ENCODE results near the gene DLL1.
"Not testable (repeated sequence)": the region's sequence is repeated elsewhere in the genome, so short reads cannot be mapped to it uniquely, and the experiment has no call there.

Gene DLL1

GRCh38 chr6:170290296-170291128, at the start of gene DLL1:
Gene DLL1, minus strand, starts transcription at chr6:170291078. Its CDS starts 939 bp downstream, at chr6:170290139.
- H3K4me1 Mint-ChIP-seq = peaks cover 32 to 59% of the 10 kb centered on the region in 2 donors
- H3K9me3 Mint-ChIP-seq = no peaks in the 10 kb centered on the region
- ATAC-seq (replicated peaks) = peak; percentile 49 to 56
- H3K4me3 Mint-ChIP-seq = peak within 1 kb of the TSS; percentile 90
- H3K27ac Mint-ChIP-seq = peak within 1 kb of the TSS; percentile 82
- peaks cover 4% of the 10 kb centered on the region in 2 donors for H3K36me3 Mint-ChIP-seq
- H3K27me3 Mint-ChIP-seq = peaks cover 63 to 80% of the 10 kb centered on the region in 2 donors
- DNase-seq = peak; percentile 44

- H3K4me1 Mint-ChIP-seq = peaks cover 20 to 33% of the 10 kb centered on the region in 2 donors
- not testable (repeated sequence) for H3K4me3 Mint-ChIP-seq; H3K27ac Mint-ChIP-seq; H3K9me3 Mint-ChIP-seq; ATAC-seq (replicated peaks); H3K27me3 Mint-ChIP-seq; DNase-seq
- peaks cover 56 to 79% of the 10 kb centered on the region in 2 donors for H3K36me3 Mint-ChIP-seq
These were observed 44.3 kb upstream of the DLL1 start for GRCh38 chr6:170335199-170335598.

- DNase-seq = no peak
- H3K36me3 Mint-ChIP-seq = peaks cover 50 to 71% of the 10 kb centered on the region in 2 donors
These were observed 38.4 kb upstream of the DLL1 start for GRCh38 chr6:170329321-170329720.

DNA sequence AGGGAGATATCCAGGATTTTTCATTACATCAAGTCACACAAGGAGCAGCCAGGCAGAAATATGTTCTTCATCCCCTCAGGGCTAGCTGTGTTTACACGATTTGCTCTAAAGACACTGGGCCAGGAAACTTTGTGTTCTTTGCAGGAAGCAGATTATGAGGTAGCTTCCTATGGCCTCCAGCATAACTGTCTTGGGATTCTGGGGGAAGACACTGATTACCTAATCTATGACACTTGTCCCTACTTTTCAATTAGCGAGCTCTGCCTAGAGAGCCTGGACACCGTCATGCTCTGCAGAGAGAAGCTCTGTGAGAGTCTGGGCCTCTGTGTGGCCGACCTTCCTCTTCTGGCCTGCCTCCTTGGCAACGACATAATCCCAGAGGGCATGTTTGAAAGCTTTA, 26.8 kb upstream of the DLL1 start:
- no peak overlapping the region for H3K4me3 Mint-ChIP-seq
- H3K4me1 Mint-ChIP-seq = peaks cover 18 to 50% of the 10 kb centered on the region in 2 donors
- no peaks in the 10 kb centered on the region for H3K27me3 Mint-ChIP-seq
- DNase-seq = no peak
- ATAC-seq (replicated peaks) = no peak
- H3K27ac Mint-ChIP-seq = no peak overlapping the region
- no peaks in the 10 kb centered on the region for H3K9me3 Mint-ChIP-seq
- peaks cover 39 to 54% of the 10 kb centered on the region in 2 donors for H3K36me3 Mint-ChIP-seq

More at GRCh38 chr6:170329321-170329720, 38.4 kb upstream of the DLL1 start:
- Mint-ChIP-seq H3K9me3 (no peaks in the 10 kb centered on the region), H3K4me3 (no peak overlapping the region), H3K27ac (no peak overlapping the region), H3K27me3 (no peaks in the 10 kb centered on the region), H3K4me1 (peaks cover 5 to 7% of the 10 kb centered on the region in 2 donors)
- no peak for ATAC-seq (replicated peaks)

DNA sequence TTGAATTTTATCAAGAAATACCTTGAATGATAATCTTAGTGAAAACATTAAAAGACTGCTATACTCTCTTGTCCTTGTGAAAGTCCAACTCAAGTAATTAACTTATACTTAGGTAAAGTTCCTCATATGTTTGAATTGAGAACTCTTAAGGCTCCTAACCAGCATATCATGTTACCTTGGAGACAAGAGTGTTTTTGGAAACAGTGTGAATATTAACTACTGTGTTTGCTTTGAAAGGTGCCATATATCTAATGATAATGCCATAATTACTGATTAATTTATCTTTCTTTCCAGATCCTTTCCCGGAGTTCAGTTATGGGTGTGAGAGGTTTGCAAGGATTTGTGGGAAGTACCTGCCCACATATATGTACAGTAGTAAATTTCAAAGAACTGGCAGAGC, 26.2 kb upstream of the DLL1 start:
- no peak for DNase-seq
- Mint-ChIP-seq H3K27me3 (no peaks in the 10 kb centered on the region), H3K4me3 (no peak overlapping the region), H3K27ac (no peak overlapping the region), H3K9me3 (no peaks in the 10 kb centered on the region), H3K4me1 (peaks cover 18 to 54% of the 10 kb centered on the region in 2 donors), H3K36me3 (peaks cover 33 to 51% of the 10 kb centered on the region in 2 donors)
- no peak for ATAC-seq (replicated peaks)

DNA sequence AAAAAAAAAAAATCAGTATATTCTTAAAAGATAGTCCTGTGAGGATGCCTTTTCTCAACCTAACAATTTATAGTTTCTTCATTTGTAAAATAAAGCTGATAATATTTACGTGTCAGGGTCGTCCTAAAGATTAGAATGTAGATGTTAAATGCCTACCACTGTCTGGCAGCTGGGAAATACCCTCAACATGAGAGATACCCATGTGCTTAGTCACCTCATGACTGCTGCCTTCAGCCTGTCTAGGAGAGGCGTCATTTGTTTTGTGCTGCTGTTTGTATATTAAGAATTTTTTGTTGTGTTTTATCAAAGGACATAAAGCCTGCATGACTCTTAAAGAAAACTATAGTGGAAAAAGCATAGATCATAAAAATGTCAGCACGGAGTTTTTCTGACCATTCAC, 25.2 kb upstream of the DLL1 start:
- Mint-ChIP-seq H3K27ac (no peak overlapping the region), H3K4me3 (no peak overlapping the region), H3K36me3 (peaks cover 31 to 54% of the 10 kb centered on the region in 2 donors), H3K27me3 (no peaks in the 10 kb centered on the region), H3K9me3 (no peaks in the 10 kb centered on the region), H3K4me1 (peaks cover 23 to 56% of the 10 kb centered on the region in 2 donors)
- no peak for ATAC-seq (replicated peaks)
- DNase-seq = no peak

- Mint-ChIP-seq H3K27ac (no peak overlapping the region), H3K4me3 (no peak overlapping the region), H3K36me3 (peaks cover 21 to 49% of the 10 kb centered on the region in 2 donors), H3K4me1 (peaks cover 22 to 56% of the 10 kb centered on the region in 2 donors), H3K27me3 (no peaks in the 10 kb centered on the region), H3K9me3 (no peaks in the 10 kb centered on the region)
- ATAC-seq (replicated peaks) = no peak
- no peak for DNase-seq
These were observed 24.1 kb upstream of the DLL1 start for GRCh38 chr6:170314983-170315382.

GRCh38 chr6:170313716-170314295, 22.9 kb upstream of the DLL1 start:
- peaks cover 22 to 50% of the 10 kb centered on the region in 2 donors for H3K4me1 Mint-ChIP-seq
- no peak overlapping the region for H3K4me3 Mint-ChIP-seq
- DNase-seq = no peak
- peaks cover 11 to 38% of the 10 kb centered on the region in 2 donors for H3K36me3 Mint-ChIP-seq
- H3K9me3 Mint-ChIP-seq = no peaks in the 10 kb centered on the region
- no peak overlapping the region for H3K27ac Mint-ChIP-seq
- no peaks in the 10 kb centered on the region for H3K27me3 Mint-ChIP-seq
- no peak for ATAC-seq (replicated peaks)

GRCh38 chr6:170312876-170313275, 22.0 kb upstream of the DLL1 start:
- Mint-ChIP-seq H3K27me3 (no peaks in the 10 kb centered on the region), H3K4me3 (no peak overlapping the region), H3K27ac (no peak overlapping the region), H3K9me3 (no peaks in the 10 kb centered on the region), H3K4me1 (peaks cover 29 to 59% of the 10 kb centered on the region in 2 donors), H3K36me3 (peaks cover 12 to 38% of the 10 kb centered on the region in 2 donors)
- ATAC-seq (replicated peaks) (no peak), DNase-seq (no peak)

GRCh38 chr6:170311696-170312095, 20.8 kb upstream of the DLL1 start:
- peaks cover 36 to 65% of the 10 kb centered on the region in 2 donors for H3K4me1 Mint-ChIP-seq
- ATAC-seq (replicated peaks) (no peak), DNase-seq (no peak)
- no peak overlapping the region for H3K4me3 Mint-ChIP-seq
- H3K27ac Mint-ChIP-seq = no peak overlapping the region
- H3K36me3 Mint-ChIP-seq = peaks cover 10 to 37% of the 10 kb centered on the region in 2 donors
- H3K9me3 Mint-ChIP-seq = no peaks in the 10 kb centered on the region
- H3K27me3 Mint-ChIP-seq = no peaks in the 10 kb centered on the region

GRCh38 chr6:170308761-170309160, 17.9 kb upstream of the DLL1 start:
- Mint-ChIP-seq H3K4me3 (peak overlapping the region in 1 of 2 donors; percentile 54), H3K27me3 (peaks cover 0 to 5% of the 10 kb centered on the region in 2 donors), H3K4me1 (peaks cover 41 to 57% of the 10 kb centered on the region in 2 donors), H3K36me3 (peaks cover 10 to 30% of the 10 kb centered on the region in 2 donors), H3K27ac (no peak overlapping the region), H3K9me3 (no peaks in the 10 kb centered on the region)
- DNase-seq = no peak
- no peak for ATAC-seq (replicated peaks)

DNA sequence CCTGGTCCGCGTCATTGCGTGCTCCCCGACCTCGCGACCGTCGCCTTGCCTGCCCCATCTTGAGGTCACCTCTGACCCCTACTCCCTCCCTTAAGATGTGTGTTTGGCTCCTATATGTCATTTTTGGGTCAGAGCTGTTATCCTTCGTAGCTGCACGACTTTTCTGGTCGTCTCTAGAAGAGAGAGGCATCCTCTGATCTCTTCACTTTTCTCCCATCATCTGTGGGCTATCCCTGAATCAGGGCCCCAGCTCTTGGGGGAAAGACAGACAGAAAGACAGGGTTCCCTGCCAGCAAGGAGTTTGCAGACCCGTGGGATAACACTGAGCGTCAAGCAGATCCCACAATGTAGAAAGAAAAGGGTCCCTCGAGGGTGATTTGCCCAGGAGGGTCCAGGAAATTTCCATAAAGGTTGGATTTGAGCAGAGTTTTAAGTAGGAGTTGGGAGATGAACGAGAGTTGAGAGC, 16.2 kb upstream of the DLL1 start:
- H3K27ac Mint-ChIP-seq = peak overlapping the region; percentile 97
- DNase-seq = no peak
- no peaks in the 10 kb centered on the region for H3K9me3 Mint-ChIP-seq
- no peak for ATAC-seq (replicated peaks)
- H3K36me3 Mint-ChIP-seq = peaks cover 10 to 26% of the 10 kb centered on the region in 2 donors
- peaks cover 35 to 44% of the 10 kb centered on the region in 2 donors for H3K4me1 Mint-ChIP-seq
- H3K4me3 Mint-ChIP-seq = peak overlapping the region; percentile 88 to 94
- H3K27me3 Mint-ChIP-seq = peaks cover 10 to 13% of the 10 kb centered on the region in 2 donors

DNA sequence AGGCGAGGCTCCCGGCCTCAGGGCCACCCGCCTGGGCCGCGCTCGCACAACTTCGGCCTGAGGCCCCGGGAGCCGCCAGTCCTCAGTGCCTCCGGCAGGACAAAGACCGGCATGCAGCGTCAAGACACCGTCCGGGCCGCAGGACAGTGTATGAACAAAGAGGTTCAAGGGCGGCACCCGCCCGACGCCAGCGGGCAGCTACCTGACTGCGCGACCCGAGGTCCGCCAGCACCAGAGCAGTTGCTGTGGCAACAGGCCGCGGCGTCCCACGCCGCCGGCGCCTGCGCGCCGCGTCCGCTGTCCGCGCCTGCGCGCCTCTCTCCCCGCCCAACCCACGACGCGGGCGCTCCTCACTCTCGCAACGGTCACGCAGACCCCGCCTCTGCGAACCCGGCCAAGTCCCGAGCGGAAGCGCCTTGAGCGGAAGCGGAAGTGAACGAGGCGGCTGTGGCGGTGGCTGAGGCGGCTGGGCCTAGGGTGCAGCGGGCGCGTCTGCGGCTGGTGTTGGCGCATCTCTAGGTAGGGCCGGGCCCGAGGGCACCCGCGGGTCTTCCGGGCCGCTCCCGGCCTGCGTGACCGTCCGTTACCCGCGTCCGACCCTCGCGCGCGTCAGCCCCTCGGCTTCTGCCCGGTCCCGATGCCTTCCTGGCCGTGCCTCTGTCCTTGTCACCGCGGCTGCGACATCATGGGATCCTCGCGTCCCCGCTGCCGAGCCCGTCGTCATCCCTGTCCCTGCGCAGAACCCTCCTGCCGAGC, 15.6 kb upstream of the DLL1 start, which contains the start of gene FAM120B:
Gene FAM120B (plus strand): TSS at position 435 of the 756 bp plus-strand sequence. CDS start 10,633 bp downstream, outside the sequence.
- Mint-ChIP-seq H3K27ac (peak within 1 kb of the TSS; percentile 97), H3K4me1 (peaks cover 35 to 42% of the 10 kb centered on the region in 2 donors), H3K36me3 (peaks cover 10 to 30% of the 10 kb centered on the region in 2 donors), H3K27me3 (peaks cover 15 to 19% of the 10 kb centered on the region in 2 donors), H3K9me3 (peaks cover 3 to 4% of the 10 kb centered on the region in 2 donors), H3K4me3 (peak within 1 kb of the TSS; percentile 88 to 94)
- DNase-seq (peak; percentile 96), ATAC-seq (replicated peaks) (peak; percentile 96 to 98)
